HG03097 (cell line): ENCODE results near the gene MORC2.

ENCODE experiments used
- ATAC-seq: cut with Tn5 transposase; IDR thresholded peaks from one replicate; pipeline ENCODE4 v1.9.1; 2021; ENCODE audit not compliant: unreplicated experiment, low FRiP score

The MORC2 gene

GRCh38 chr22:30876221-30876751 is 92.3 kb downstream of the MORC2 start:
- no peak for ATAC-seq

GRCh38 chr22:30875481-30876215 is 92.9 kb downstream of the MORC2 start:
- ATAC-seq, result no peak
